ENCODE measurements around the gene GABBR2. TPM values are rescaled to one million over a fixed set of nuclear protein-coding genes. Genes with fewer than 3 reads are reported as not detected.

GABBR2 gene
- polyA plus RNA-seq, 4 donors = 0.09 to 1.4 (median 0.71) TPM; not detected in 1

DNA sequence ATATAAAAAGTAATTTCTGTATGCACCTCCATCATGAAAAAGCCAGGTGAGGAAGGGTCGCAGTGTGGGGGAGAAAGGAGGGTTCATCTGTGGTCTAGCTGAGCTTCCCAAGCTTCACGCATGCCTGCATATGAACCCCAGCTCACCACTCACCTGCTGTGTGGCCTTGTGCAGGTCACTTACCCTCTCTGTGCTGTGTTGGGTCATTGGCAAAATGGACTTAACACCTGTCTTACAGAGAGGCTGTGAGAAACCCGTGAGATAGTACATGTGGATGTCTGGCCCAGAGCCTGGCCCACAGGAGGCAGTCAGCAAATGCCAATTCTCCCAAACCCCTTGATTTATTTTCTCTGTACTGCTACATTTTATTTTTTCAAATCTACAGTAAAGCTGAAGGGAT lies 88.9 kb downstream of the GABBR2 start:
- DNase-seq (no peak), FAIRE-seq (no peak)
- WGBS, 3 donors = 66 to 80% (median 70%) methylated on average over 3 of the region's 3 CpGs

GRCh38 chr9:98615633-98616032 lies 93.1 kb downstream of the GABBR2 start:
- WGBS, 3 donors = 72 to 87% (median 78%) methylated on average over 2 of the region's 2 CpGs
- peaks cover 0 to 10% (median 0%) of the 10 kb centered on the region in 3 donors for H3K4me1 ChIP-seq (ENCODE audit: control insufficient read depth in 3 of 3, insufficient read depth in 2 of 3, low read depth in 1 of 3, low read length in 2 of 3)
- H3K4me3 ChIP-seq (ENCODE audit: low read depth in 1 of 3, low read length in 3 of 3) = no peak overlapping the region
- peaks cover 0 to 3% (median 2%) of the 10 kb centered on the region in 3 donors for H3K27me3 ChIP-seq (ENCODE audit: control insufficient read depth in 3 of 3, insufficient read depth in 3 of 3, low read length in 3 of 3)
- FAIRE-seq (no peak), DNase-seq (no peak)
- H3K9me3 ChIP-seq (ENCODE audit: control insufficient read depth in 2 of 2, insufficient read depth in 1 of 2, low read depth in 1 of 2, low read length in 1 of 2) = no peaks in the 10 kb centered on the region
- H3K36me3 ChIP-seq (ENCODE audit: control insufficient read depth in 3 of 3, insufficient read depth in 2 of 3, low read depth in 1 of 3, low read length in 3 of 3) = no peaks in the 10 kb centered on the region
- no peak overlapping the region for H3K27ac ChIP-seq (ENCODE audit: low read depth in 1 of 3, low read length in 2 of 3)

More for the DNA sequence above, 88.9 kb downstream of the GABBR2 start:
- Histone ChIP-seq H3K36me3 (ENCODE audit: control insufficient read depth in 3 of 3, insufficient read depth in 2 of 3, low read depth in 1 of 3, low read length in 3 of 3) (no peaks in the 10 kb centered on the region), H3K27ac (ENCODE audit: low read depth in 1 of 3, low read length in 2 of 3) (no peak overlapping the region), H3K27me3 (ENCODE audit: control insufficient read depth in 3 of 3, insufficient read depth in 3 of 3, low read length in 3 of 3) (peaks cover 0 to 4% (median 3%) of the 10 kb centered on the region in 3 donors), H3K4me3 (ENCODE audit: low read depth in 1 of 3, low read length in 3 of 3) (no peak overlapping the region), H3K4me1 (ENCODE audit: control insufficient read depth in 3 of 3, insufficient read depth in 2 of 3, low read depth in 1 of 3, low read length in 2 of 3) (no peaks in the 10 kb centered on the region), H3K9me3 (ENCODE audit: control insufficient read depth in 2 of 2, insufficient read depth in 1 of 2, low read depth in 1 of 2, low read length in 1 of 2) (no peaks in the 10 kb centered on the region)

DNA sequence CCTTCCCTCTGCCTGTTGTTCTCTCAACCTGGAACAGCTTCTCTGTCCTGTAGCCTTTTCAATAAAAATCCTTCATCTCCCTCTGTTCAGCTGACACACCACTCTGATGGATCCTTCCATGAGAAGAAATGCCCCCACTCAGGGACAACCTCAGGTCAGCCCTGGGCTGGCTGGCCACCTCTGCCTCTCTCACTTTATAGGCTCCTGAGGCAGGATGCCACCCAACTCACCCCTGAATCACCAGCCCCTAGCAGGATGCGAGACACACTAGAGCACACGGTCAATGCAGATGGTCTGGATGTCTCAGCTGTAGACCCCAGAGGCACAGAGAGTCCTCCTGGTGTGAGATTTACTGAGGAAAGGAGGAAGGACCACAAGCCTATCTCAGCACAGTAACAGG lies 93.8 kb downstream of the GABBR2 start:
- FAIRE-seq (no peak), DNase-seq (no peak)
- no peaks in the 10 kb centered on the region for H3K36me3 ChIP-seq (ENCODE audit: control insufficient read depth in 3 of 3, insufficient read depth in 2 of 3, low read depth in 1 of 3, low read length in 3 of 3)
- H3K9me3 ChIP-seq (ENCODE audit: control insufficient read depth in 2 of 2, insufficient read depth in 1 of 2, low read depth in 1 of 2, low read length in 1 of 2) = no peaks in the 10 kb centered on the region
- peaks cover 0 to 3% (median 2%) of the 10 kb centered on the region in 3 donors for H3K27me3 ChIP-seq (ENCODE audit: control insufficient read depth in 3 of 3, insufficient read depth in 3 of 3, low read length in 3 of 3)
- no peak overlapping the region for H3K4me3 ChIP-seq (ENCODE audit: low read depth in 1 of 3, low read length in 3 of 3)
- H3K4me1 ChIP-seq (ENCODE audit: control insufficient read depth in 3 of 3, insufficient read depth in 2 of 3, low read depth in 1 of 3, low read length in 2 of 3) = peaks cover 0 to 17% (median 0%) of the 10 kb centered on the region in 3 donors
- 86 to 94% (median 88%) methylated on average over 2 of the region's 2 CpGs for WGBS, 3 donors
- H3K27ac ChIP-seq (ENCODE audit: low read depth in 1 of 3, low read length in 2 of 3) = no peak overlapping the region

GRCh38 chr9:98612061-98612752 lies 96.5 kb downstream of the GABBR2 start:
- FAIRE-seq = no peak
- H3K4me1 ChIP-seq (ENCODE audit: control insufficient read depth in 3 of 3, insufficient read depth in 2 of 3, low read depth in 1 of 3, low read length in 2 of 3) = peaks cover 0 to 18% (median 0%) of the 10 kb centered on the region in 3 donors
- no peak overlapping the region for H3K4me3 ChIP-seq (ENCODE audit: low read depth in 1 of 3, low read length in 3 of 3)
- no peaks in the 10 kb centered on the region for H3K9me3 ChIP-seq (ENCODE audit: control insufficient read depth in 2 of 2, insufficient read depth in 1 of 2, low read depth in 1 of 2, low read length in 1 of 2)
- peaks cover 0 to 2% (median 0%) of the 10 kb centered on the region in 3 donors for H3K27me3 ChIP-seq (ENCODE audit: control insufficient read depth in 3 of 3, insufficient read depth in 3 of 3, low read length in 3 of 3)
- no peak for DNase-seq
- no peaks in the 10 kb centered on the region for H3K36me3 ChIP-seq (ENCODE audit: control insufficient read depth in 3 of 3, insufficient read depth in 2 of 3, low read depth in 1 of 3, low read length in 3 of 3)
- 45 to 59% (median 57%) methylated on average over 6 of the region's 6 CpGs for WGBS, 3 donors
- H3K27ac ChIP-seq (ENCODE audit: low read depth in 1 of 3, low read length in 2 of 3) = no peak overlapping the region

DNA sequence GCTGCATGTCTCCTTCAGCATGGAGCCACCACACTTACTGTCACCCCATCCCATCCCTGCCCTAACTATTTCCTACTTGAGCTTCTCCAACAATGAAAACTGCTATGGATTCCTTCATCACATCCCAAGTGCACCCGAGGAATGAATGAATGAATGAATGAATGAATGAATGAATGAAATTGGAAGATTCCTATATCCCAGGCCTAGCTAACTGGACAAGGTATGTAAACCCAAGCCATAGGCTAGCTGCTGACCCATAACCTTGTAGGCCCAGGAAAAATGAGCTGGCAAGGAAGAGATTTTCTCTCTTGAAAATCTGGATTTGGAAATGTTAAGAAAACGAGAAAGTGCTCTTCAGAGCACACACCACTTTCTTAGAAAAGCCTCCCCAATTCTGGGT lies 97.4 kb downstream of the GABBR2 start:
- DNase-seq = no peak
- WGBS, 3 donors = 74 to 81% (median 81%) methylated on average over 2 of the region's 2 CpGs
- no peaks in the 10 kb centered on the region for H3K36me3 ChIP-seq (ENCODE audit: control insufficient read depth in 3 of 3, insufficient read depth in 2 of 3, low read depth in 1 of 3, low read length in 3 of 3)
- no peaks in the 10 kb centered on the region for H3K9me3 ChIP-seq (ENCODE audit: control insufficient read depth in 2 of 2, insufficient read depth in 1 of 2, low read depth in 1 of 2, low read length in 1 of 2)
- H3K4me1 ChIP-seq (ENCODE audit: control insufficient read depth in 3 of 3, insufficient read depth in 2 of 3, low read depth in 1 of 3, low read length in 2 of 3) = peaks cover 0 to 18% (median 0%) of the 10 kb centered on the region in 3 donors
- H3K27ac ChIP-seq (ENCODE audit: low read depth in 1 of 3, low read length in 2 of 3) = no peak overlapping the region
- peaks cover 0 to 2% (median 0%) of the 10 kb centered on the region in 3 donors for H3K27me3 ChIP-seq (ENCODE audit: control insufficient read depth in 3 of 3, insufficient read depth in 3 of 3, low read length in 3 of 3)
- no peak for FAIRE-seq
- H3K4me3 ChIP-seq (ENCODE audit: low read depth in 1 of 3, low read length in 3 of 3) = no peak overlapping the region

- H3K27me3 ChIP-seq (ENCODE audit: control insufficient read depth in 3 of 3, insufficient read depth in 3 of 3, low read length in 3 of 3) = peaks cover 0 to 2% (median 0%) of the 10 kb centered on the region in 3 donors
- no peaks in the 10 kb centered on the region for H3K9me3 ChIP-seq (ENCODE audit: control insufficient read depth in 2 of 2, insufficient read depth in 1 of 2, low read depth in 1 of 2, low read length in 1 of 2)
- no peak overlapping the region for H3K4me3 ChIP-seq (ENCODE audit: low read depth in 1 of 3, low read length in 3 of 3)
- DNase-seq (peak; percentile 42 to 58), FAIRE-seq (no peak)
- 41 to 49% (median 45%) methylated on average over 5 of the region's 5 CpGs for WGBS, 3 donors
- H3K27ac ChIP-seq (ENCODE audit: low read depth in 1 of 3, low read length in 2 of 3) = peak overlapping the region in 1 of 3 donors; percentile 44
- H3K36me3 ChIP-seq (ENCODE audit: control insufficient read depth in 3 of 3, insufficient read depth in 2 of 3, low read depth in 1 of 3, low read length in 3 of 3) = no peaks in the 10 kb centered on the region
- peaks cover 0 to 18% (median 0%) of the 10 kb centered on the region in 3 donors for H3K4me1 ChIP-seq (ENCODE audit: control insufficient read depth in 3 of 3, insufficient read depth in 2 of 3, low read depth in 1 of 3, low read length in 2 of 3)
Measured at GRCh38 chr9:98610711-98611110, 98.0 kb downstream of the GABBR2 start.

GRCh38 chr9:98610211-98610610 lies 98.5 kb downstream of the GABBR2 start:
- FAIRE-seq (no peak), DNase-seq (no peak)
- Histone ChIP-seq H3K9me3 (ENCODE audit: control insufficient read depth in 2 of 2, insufficient read depth in 1 of 2, low read depth in 1 of 2, low read length in 1 of 2) (no peaks in the 10 kb centered on the region), H3K36me3 (ENCODE audit: control insufficient read depth in 3 of 3, insufficient read depth in 2 of 3, low read depth in 1 of 3, low read length in 3 of 3) (no peaks in the 10 kb centered on the region), H3K27me3 (ENCODE audit: control insufficient read depth in 3 of 3, insufficient read depth in 3 of 3, low read length in 3 of 3) (peaks cover 0 to 2% (median 0%) of the 10 kb centered on the region in 3 donors), H3K27ac (ENCODE audit: low read depth in 1 of 3, low read length in 2 of 3) (peak overlapping the region in 1 of 3 donors; percentile 44), H3K4me1 (ENCODE audit: control insufficient read depth in 3 of 3, insufficient read depth in 2 of 3, low read depth in 1 of 3, low read length in 2 of 3) (peaks cover 0 to 18% (median 0%) of the 10 kb centered on the region in 3 donors), H3K4me3 (ENCODE audit: low read depth in 1 of 3, low read length in 3 of 3) (no peak overlapping the region)
- WGBS, 3 donors = 86 to 91% (median 89%) methylated on average over 2 of the region's 2 CpGs

- 76 to 78% (median 77%) methylated on average over 6 of the region's 6 CpGs for WGBS, 3 donors
- Histone ChIP-seq H3K36me3 (ENCODE audit: control insufficient read depth in 3 of 3, insufficient read depth in 2 of 3, low read depth in 1 of 3, low read length in 3 of 3) (no peaks in the 10 kb centered on the region), H3K4me3 (ENCODE audit: low read depth in 1 of 3, low read length in 3 of 3) (no peak overlapping the region), H3K27ac (ENCODE audit: low read depth in 1 of 3, low read length in 2 of 3) (no peak overlapping the region), H3K9me3 (ENCODE audit: control insufficient read depth in 2 of 2, insufficient read depth in 1 of 2, low read depth in 1 of 2, low read length in 1 of 2) (no peaks in the 10 kb centered on the region), H3K27me3 (ENCODE audit: control insufficient read depth in 3 of 3, insufficient read depth in 3 of 3, low read length in 3 of 3) (peaks cover 0 to 2% (median 0%) of the 10 kb centered on the region in 3 donors), H3K4me1 (ENCODE audit: control insufficient read depth in 3 of 3, insufficient read depth in 2 of 3, low read depth in 1 of 3, low read length in 2 of 3) (peaks cover 0 to 18% (median 0%) of the 10 kb centered on the region in 3 donors)
- no peak for FAIRE-seq
- no peak for DNase-seq
Measured at GRCh38 chr9:98609646-98610045, 99.1 kb downstream of the GABBR2 start.
